A172 (cell line): ENCODE results near the gene LRRC1. TPM values are rescaled to one million over a fixed set of nuclear protein-coding genes. Genes with fewer than 3 reads are reported as not detected.

Experiments used
- DNase-seq: peaks from one replicate; pipeline ENCODE4 v3.0.0-alpha.2; 2015; ENCODE audit warnings: low spot score
- total RNA-seq: library from RNA; depleted of rRNA; stranded (reverse); fragments of >200 nt; shearing (Covaris generic); gene quantifications from 2 replicates; pipeline ENCODE4 v1.2.3, GENCODE V29; 2014

LRRC1 gene
- total RNA-seq, 1 experiment from 2014 or later: 13.3 TPM

DNA sequence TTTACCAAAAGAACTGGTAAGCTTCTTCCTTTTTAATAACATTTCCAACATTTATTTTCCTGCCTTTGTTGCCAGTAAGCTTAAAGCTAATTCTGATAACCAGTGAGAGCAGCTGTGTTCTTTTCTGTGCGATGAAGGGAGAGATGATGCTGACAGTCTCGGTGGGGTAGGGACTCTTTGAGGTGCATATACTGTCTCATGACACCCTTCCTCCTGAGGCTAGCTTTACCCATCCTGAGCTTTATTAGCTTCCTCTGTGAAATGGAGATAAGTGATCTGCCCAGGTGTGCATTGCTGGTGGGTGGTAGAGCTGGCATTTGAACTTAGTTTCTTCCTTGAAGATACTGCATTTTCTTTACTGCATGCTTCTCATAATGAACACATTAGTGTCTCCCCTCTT is 92.5 kb downstream of the LRRC1 start:
- no peak for DNase-seq

DNA sequence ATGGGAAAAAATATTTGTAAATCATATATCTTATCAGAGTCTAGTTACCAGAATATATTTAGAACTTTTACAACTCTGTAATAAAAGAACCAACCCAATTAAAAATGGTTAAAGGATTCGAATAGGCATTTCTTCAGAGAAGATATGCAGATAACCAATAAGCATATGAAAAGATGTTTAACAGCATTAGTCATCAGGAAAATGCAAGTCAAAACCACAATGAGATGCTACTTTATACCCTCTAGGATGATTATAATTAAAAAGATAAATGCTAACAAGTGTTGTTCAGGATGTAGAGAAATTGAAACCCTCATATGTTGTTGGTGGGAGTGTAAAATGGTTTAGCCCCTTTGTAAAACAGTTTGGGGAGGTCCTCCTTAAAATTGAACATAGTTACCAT is 94.1 kb downstream of the LRRC1 start:
- peak; percentile 30 for DNase-seq

DNA sequence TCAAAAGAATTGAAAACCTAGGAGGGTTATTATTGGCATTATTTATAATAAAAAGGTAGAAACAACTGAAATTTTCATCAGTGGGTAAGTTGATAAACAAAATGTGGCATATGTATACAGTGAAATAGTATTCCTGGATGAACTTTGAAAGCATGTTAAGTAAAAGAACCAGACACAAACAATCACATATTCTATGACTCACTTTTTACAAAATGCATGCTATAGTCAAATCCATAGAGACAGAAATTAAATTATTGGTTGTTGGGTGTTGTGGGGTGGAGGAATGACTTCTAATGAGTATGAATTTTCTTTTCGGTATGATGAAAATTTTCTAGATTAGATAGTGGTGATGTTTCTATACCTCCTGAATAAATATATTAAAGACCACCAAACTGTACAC is 94.6 kb downstream of the LRRC1 start:
- DNase-seq: no peak

DNA sequence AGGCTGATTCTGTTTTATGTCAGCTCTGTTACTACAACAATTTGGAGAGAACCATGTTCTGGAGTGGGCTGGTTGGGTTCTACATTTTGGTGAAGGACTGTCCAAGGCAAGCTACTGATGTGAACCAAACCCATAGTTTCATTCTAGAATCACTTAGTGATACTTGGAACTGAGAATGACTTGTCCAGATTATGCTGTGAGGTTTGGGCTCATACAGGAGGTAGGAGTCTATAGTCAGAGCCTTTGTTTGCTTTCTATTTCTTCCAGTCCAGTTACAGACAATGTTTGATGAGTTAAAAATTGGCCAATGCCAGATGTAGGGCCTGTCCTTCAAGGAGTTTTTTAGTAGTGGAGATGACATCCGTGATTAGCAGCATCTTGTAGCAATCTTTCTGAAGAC is 97.9 kb downstream of the LRRC1 start:
- no peak for DNase-seq

DNA sequence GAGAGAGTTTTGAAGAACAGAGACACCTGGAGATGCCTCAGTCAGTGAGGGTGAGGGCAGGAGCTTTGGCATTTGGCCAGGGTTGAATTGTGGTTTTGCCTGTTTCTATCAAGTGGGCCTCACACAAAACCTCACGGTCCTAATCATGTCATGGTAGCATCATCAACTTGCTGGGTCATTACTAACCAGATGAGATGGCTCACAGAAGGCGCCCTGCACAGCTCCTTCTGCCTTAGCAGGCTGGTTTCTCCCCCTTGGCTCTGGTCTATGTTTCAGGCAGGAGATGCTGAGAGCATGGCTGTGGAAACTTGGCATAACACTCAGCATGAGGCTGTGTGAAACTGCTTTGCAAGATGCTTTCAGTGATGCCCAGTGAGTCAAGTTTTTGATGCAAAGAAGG is 99.3 kb downstream of the LRRC1 start:
- peak; percentile 47 for DNase-seq

DNA sequence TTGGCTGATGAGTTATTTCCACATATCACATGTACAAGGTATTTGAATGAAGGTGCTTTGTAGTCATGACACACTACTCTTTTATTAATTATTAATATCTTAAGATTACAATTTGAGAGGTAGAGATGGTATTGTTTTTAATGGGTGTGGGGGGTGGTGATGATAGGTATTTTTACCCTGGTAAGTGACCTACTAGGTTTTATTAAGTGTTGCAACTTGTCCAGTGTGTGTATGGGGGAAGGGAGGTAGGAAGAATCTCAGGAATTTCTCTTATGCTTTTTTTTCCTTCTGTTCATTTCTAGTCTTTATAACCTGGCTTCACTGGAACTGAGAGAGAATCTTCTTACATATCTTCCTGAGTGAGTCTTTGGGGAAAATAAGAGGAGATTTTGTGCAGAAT is 101.4 kb downstream of the LRRC1 start:
- DNase-seq: peak; percentile 22

DNA sequence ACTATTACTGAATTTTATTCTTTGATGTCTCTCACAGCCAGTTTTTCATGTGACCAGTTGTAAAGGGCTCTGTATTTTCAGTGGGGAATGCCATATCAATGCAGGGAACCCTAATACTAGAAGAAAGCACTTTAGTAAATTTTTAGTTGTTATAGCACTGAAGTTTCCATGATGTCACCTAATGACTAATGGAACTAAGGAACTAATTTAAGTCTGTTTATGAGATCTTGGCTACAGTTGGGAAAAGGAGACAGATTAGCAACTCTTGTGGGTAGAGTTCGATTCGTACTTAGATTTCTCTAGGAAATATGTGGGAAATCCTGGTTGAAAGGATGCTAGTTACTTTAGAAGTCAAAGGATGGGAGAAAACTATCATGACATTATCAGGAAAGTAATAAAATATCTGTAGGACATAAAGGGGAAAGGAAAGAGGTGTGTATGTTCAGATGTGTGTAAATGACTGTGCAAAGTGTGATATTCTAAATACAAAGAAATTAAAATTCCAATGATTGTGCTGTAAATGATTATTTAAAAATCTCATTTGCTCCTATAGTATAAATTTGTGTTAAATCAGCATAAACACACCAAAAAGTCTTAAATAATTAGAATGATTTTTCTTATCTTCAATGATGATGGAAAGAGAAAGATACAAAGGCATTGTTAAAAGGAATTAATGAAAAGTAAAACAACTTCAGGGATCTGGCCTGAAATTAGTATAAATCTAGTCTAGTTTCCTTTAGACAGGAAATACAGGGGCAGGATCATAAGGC is 103.4 kb downstream of the LRRC1 start:
- DNase-seq: peak; percentile 8

DNA sequence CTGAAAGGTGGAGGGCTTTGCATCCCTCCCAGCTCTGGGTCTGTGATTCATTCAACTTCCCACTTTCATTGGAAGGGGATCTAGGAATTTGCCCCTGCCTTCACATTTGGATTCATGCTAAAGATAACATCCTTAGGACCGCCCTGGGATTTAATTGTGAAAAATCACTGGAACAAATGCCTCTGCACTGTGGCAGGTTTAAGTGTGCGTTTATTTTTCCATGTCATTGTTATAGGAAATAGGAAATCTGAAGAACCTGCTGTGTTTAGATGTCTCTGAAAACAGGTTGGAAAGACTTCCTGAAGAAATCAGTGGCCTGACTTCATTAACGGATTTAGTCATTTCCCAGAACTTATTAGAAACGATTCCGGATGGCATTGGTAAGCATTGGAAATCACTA is 104.7 kb downstream of the LRRC1 start:
- DNase-seq: no peak

DNA sequence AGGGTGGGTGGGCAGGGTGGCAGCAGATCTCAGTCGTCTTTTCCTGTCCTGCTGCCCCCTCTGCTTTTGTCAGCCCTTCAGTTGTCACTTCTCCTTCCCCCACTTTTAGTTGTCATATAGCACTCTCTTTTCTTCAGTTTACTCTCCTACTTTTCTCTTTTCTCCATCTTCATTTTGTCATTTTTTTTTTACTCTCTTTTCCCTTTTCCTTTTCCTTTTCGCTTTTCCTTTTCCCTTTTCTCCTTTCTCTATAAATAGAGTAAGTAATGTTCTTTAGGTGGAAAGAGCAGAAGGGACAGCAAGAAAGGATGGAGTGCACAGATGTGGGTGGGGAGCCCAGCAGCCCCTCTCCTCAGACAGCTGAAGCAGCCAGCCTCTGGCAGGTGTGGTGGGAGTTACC is 108.6 kb downstream of the LRRC1 start:
- no peak for DNase-seq

DNA sequence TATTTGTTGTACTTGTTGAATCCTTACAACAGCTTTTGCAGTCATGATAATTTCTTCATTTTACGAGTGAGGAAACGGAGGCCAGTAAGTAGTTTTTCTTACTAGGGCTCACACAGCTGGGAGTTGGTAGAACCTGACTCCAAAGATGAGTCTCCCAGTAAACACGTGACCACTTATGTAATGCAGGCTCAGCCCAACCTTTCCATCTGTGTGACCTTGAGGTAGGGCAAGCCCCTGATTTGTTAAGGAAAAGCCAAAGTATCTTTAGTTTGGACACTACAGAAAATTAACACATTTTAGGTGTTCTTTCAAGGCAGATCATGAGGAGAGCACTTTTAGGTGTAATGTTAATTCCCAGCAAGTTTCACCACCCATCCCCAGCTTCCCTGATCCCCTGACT is 111.3 kb downstream of the LRRC1 start:
- no peak for DNase-seq

DNA sequence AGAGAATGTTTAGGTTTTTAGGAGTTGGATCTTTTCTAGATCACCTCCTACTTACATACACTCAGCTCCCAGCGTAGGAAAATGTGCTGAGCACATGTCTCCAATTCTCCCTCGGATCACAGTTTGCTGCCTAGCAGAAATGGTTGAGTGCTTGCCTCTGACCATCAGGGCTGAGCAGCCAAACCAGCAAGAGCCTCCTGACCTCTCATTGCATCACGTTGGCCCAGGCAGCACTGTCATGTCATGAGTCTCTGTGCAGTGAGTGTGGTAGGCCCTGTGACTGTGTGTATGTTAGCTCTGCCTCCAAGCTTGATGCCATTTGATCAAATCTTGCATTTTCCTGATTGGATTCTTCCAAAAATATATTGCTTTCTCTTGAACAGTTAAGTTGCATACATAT is 112.0 kb downstream of the LRRC1 start:
- DNase-seq: no peak

DNA sequence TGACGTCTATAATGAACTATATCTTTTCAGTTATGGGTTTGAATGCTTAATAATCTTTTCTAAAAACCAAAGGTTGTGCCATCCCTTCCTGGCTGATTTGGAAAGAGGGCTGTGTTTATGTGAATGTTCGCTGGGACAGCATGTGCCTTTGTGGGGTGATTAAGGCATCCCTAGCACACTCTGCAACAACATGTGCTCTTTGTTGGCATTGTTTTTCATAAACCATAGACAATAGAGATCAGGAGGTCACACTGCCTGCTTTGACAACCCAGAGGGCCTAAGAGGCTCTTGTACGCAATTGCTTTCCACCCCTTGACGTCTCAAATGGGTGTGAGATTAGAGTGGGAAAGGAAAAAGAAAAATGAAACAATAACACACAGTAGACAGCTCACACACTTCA is 116.0 kb downstream of the LRRC1 start:
- no peak for DNase-seq

DNA sequence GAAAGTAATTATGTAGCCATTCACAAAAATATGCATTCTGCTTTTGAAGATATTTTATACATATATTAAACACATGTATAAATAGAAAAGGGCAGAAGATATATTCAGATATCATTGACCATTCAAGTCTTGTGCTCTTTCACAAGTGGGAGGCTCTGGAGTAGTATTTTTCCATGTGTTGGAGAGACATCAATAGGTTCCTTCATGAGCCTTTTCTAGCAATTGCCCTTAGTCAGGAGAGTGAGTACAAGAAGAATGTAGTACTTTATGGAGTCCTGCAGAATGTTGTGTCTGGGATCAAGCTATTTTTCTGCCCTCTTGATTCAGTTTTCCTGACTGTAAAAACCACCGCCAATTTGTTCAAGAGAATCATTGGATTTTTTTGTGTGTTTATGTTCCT is 117.9 kb downstream of the LRRC1 start:
- DNase-seq: no peak

DNA sequence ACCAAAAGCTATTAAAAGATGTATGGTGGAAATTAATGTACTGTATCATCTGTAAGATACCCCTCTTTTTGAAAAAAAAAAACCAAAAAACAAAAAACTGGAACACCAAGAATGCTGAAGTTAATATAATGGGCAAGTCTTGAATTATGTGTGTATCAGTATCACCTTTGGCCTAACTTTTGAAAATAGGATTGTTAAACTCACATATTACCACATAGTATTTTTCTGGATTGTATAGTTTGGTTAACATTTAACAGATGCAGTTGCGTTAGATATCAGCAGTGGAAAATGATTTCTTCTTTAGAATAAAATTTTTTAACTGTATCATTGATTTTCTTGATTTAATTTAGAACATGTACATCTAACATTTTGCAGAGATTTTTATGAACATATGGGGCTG is 118.5 kb downstream of the LRRC1 start:
- no peak for DNase-seq

DNA sequence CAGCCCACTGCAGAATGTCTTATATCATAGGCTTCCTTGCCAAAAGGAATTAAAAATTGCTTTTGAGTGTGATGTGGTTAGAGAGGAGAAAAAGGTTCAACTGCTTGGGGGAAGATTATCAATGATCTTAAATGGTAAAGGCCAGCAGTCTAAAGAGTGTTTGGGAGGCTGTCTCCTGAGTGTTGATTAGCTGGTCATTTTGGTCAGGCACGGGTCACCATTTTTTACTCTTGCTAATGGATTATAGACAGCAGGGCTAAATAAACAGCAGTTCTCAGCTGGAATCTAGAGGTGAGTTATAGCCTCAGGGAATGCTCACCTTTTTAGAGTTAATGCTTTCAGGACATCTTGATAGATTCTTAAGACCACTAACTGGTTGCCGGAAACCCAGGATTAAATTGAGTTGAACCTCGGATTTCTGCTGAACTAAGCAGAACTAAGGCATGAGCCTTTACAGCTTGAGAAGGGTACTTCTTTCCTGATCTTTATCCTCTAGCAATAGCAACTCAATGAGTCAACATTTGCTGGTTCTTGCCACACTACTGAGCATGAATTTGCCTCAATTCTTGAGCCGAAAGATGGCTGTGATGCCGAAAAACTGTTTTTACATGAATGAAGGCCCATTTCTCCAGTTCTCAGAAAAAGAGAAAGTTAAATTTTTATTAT is 120.4 kb downstream of the LRRC1 start:
- no peak for DNase-seq

DNA sequence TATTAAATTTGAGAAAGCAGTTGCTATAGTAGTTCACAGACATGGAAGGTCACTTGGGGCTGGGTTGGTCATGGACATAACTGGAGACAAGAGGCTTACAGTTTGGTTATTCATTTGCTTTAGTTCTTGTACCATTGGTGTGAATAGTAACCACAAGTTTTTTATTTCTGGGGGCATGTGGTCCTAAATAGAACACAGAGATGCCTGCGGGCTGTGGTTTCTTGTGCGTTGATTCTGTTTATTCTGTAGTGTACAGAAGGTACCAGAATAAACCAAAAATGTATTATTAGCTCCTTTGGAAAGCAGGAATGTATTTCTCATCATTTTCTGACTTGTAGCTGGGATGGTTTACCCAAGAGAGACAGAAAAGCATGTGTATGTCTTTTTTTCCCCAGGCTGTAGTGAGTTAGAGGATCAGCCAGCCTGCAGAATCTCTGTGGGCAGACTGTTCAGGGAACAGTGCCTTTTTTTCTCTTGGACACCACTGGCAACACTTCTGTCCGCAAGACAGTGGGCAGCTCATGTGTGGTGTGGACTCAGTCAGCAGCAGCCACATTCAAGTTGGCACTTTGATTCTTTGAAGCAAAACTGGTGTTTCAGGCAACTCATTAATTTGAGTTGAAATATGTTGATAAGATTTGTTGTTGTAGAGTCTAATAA is 122.1 kb downstream of the LRRC1 start:
- DNase-seq: no peak

DNA sequence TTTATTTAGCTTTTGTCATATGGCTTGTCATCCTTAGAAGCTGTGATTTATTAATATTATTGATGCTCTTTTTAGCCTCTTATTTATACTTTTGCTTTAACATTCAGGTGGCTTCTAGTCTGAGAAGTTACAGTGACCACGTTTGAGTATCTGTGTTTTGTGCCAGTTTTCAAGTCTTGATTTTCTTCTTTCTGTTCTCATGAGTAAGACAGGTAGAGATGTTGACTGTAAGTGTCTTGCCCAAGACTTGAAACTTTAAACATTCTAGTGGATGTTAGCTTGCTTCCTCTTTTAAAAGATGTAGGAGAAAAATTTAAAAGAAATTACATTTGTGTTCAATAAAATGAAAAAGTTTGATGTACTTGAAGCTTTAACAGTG is 122.6 kb downstream of the LRRC1 start:
- DNase-seq: no peak

DNA sequence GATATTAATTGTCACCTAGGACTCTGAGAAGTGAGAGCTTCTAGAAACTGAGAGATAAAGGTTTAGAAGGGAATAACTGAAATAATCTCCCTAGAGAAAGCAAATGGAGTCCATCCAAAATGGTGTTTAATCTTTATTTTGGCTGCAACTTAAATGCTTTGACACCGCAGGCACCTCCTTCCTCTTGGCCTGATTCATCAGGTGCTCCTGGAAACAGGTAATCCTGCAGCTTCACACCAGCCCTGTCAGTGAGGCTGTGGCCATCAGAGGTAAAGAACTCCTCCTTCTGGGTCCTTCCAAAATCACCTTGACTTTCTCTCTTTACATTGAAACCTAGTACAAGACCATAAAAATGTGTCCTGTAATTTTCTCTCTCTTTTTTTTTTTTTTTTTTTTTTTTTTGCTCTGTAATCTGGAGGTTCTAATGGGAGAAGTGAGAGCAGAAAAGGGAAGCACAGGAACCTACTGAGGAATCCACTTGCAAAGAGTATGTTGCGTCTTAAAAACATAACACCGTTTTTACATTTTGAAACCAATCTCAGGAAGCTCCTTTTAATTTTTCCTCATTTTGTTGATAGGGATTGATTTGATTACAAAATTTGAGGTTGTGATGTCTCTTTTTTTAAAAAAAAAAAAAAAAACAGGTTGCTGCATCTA is 124.2 kb downstream of the LRRC1 start:
- DNase-seq: no peak

DNA sequence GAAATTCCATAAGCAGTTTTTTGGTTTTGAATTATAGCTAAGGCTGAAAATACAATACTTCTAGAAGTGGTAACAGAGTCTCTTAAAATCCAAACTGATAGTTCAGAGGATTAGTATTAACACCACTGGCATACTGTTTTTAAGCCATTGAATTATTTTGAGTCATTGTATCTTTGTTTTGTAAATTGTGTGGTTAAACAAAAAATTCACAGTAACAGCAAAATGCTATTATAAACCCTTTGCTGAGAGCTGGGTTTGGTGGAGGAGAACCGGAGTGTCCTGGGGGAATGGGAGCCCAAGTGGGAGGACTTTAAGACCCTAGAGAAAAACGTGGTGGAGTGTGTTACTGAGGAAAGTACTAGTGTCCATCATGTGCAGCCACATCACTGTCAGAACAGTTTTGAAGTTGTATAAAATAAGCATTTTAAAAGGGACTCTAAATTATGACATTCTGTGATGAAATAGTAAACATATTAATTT is 125.1 kb downstream of the LRRC1 start:
- DNase-seq: no peak

DNA sequence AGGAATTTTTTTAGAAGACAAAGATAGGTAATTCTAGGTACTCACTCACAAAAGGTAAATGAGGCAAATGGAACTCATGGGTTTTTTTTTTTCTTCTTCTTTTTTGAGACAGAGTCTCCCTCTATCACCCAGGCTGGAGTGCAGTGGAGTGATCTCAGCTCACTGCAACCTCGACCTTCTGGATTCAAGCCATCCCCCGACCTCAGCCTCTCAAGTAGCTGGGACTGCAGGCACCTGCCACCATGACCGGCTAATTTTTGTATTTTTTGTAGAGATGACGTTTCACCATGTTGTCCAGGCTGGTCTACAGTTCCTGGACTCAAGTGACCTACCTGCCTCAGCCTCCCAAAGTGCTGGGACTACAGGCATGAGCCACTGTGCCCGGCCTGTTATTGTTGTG is 126.1 kb downstream of the LRRC1 start:
- no peak for DNase-seq

DNA sequence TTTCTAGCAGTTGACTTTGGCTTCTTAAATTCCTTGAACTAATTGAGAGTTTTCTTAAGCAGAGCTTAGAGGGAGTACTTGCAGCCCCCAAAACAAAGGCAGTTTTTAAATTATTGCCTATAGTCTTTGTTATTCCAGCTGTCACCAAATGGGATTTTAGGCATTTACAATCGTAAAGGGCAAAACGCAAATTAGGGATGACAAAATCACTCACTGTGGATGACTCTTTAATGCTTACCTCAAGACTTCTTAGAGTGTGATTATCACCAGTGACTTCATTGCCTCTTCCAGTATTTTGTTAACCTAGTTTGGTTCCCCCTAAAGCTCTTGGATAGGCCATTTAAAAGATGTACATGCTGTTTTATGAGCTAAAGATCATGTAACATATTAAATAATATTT is 126.8 kb downstream of the LRRC1 start:
- no peak for DNase-seq

DNA sequence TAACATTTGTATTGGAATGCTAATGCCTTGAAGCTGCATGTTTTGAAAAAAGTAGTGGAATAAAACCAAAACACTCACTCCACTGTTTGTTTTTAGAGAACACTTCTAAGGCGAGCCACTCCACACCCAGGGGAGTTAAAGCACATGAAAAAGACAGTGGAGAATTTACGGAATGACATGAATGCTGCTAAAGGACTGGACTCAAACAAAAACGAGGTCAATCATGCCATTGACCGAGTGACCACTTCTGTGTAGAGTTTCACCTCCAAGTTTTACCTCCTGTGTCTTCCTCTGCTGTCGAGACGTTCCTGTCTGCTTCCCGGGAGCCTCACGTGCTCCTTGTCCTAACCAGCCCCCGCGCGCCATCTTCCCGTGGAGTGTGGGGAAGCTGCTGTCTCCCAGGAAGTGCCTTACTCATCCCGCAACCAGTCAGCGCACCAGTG is 127.8 kb downstream of the LRRC1 start:
- DNase-seq: peak; percentile 63
